HepG2 (cell line): ENCODE data around the gene FURIN. TPM values are rescaled to one million over a fixed set of nuclear protein-coding genes. Genes with fewer than 3 reads are reported as not detected.
A peak's percentile ranks its signal among the peaks of the same experiment; 100 is the strongest.

Source experiments
- DNMT3B ChIP-seq: conservative IDR thresholded peaks from 2 replicates; pipeline ENCODE4 v1.6.1; 2016; ENCODE audit warnings: missing biosample characterization, control low read depth
- GABPA ChIP-seq, 2 experiments: IDR thresholded peaks; 2 replicates each; pipeline ENCODE4 v1.6.1; 2011 to 2016; ENCODE audit warnings: low read depth in 2 of 2, low read length in 1 of 2, missing biosample characterization in 1 of 2, missing genetic modification characterization in 1 of 2
- HNRNPLL ChIP-seq: fragments of 200-400 bp; formaldehyde crosslinking; IDR thresholded peaks from 2 replicates; pipeline ENCODE4 v1.6.1; 2017; ENCODE audit warnings: mild to moderate bottlenecking, low read depth, low read length; ENCODE audit not compliant: poor library complexity, severe bottlenecking
- JUND ChIP-seq: sonication (generic); formaldehyde crosslinking; IDR thresholded peaks from 2 replicates; pipeline ENCODE4 v1.8.0; 2022; ENCODE audit warnings: mild to moderate bottlenecking, missing genetic modification reagents
- MATR3 ChIP-seq: sonication (generic); formaldehyde crosslinking; IDR thresholded peaks from 2 replicates; pipeline ENCODE4 v1.4.0; 2020; ENCODE audit warnings: missing genetic modification reagents
- NCOR1 ChIP-seq: fragments of 200-600 bp; sonication (generic); IDR thresholded peaks from 2 replicates; pipeline ENCODE4 v1.7.0; 2017; ENCODE audit warnings: antibody characterized with exemption, low read length, borderline replicate concordance
- NONO ChIP-seq, 2 experiments: fragments of 450-650 bp in 1 of 2; sonication (generic) in 1 of 2; formaldehyde crosslinking in 1 of 2; IDR thresholded peaks in 1 of 2; conservative IDR thresholded peaks in 1 of 2; 2 replicates each; pipeline versions ENCODE4 v1.6.1 to v1.8.0; 2017 to 2022; ENCODE audit warnings: mild to moderate bottlenecking in 1 of 2, missing genetic modification reagents in 1 of 2, moderate library complexity in 1 of 2
- TMF1 ChIP-seq: sonication (generic); formaldehyde crosslinking; IDR thresholded peaks from 2 replicates; pipeline ENCODE4 v1.8.1; 2022; ENCODE audit warnings: low read depth, missing genetic modification reagents
- ZBTB7B ChIP-seq: sonication (generic); formaldehyde crosslinking; IDR thresholded peaks from 2 replicates; pipeline ENCODE4 v1.4.0; 2020; ENCODE audit warnings: missing genetic modification reagents
- ZNF101 ChIP-seq: sonication (generic); formaldehyde crosslinking; IDR thresholded peaks from 2 replicates; pipeline ENCODE4 v1.4.0; 2020; ENCODE audit warnings: mild to moderate bottlenecking, low read depth, missing genetic modification reagents, borderline replicate concordance
- ZNF30 ChIP-seq: sonication (generic); formaldehyde crosslinking; IDR thresholded peaks from 2 replicates; pipeline ENCODE4 v1.5.0; 2020; ENCODE audit warnings: mild to moderate bottlenecking, missing genetic modification reagents
- ZNF510 ChIP-seq: sonication (generic); formaldehyde crosslinking; IDR thresholded peaks from 2 replicates; pipeline ENCODE4 v1.4.0; 2020; ENCODE audit warnings: low read depth, mild to moderate bottlenecking, missing genetic modification reagents
- ZNF644 ChIP-seq: IDR thresholded peaks from 2 replicates; pipeline ENCODE4 v1.6.1; 2016; ENCODE audit warnings: low read depth
- ZNF703 ChIP-seq: sonication (generic); formaldehyde crosslinking; IDR thresholded peaks from 2 replicates; pipeline ENCODE4 v1.5.1; 2020; ENCODE audit warnings: missing genetic modification reagents, mild to moderate bottlenecking, moderate library complexity, borderline replicate concordance
- ZNF773 ChIP-seq: sonication (generic); formaldehyde crosslinking; IDR thresholded peaks from 2 replicates; pipeline ENCODE4 v1.4.0; 2020; ENCODE audit warnings: missing genetic modification reagents, borderline replicate concordance
- polyA plus RNA-seq, 8 experiments: library from polyadenylated mRNA; depleted of rRNA in 3 of 8; stranded (reverse) in 7 of 8; unstranded in 1 of 8; fragments of >200 nt; fragmentation: Illumina TruSeq in 4 of 8; extraction: Trizol in 4 of 8; gene quantifications; 2 replicates each; pipeline versions ENCODE4 v1.2.1 to v1.2.3, GENCODE V29; 2011 to 2016; ENCODE audit warnings: low read depth in 4 of 8, missing spikeins in 1 of 8, mixed read lengths in 1 of 8; ENCODE audit not compliant: insufficient read depth in 1 of 8
- total RNA-seq, 5 experiments: library from RNA; depleted of rRNA; stranded (reverse); fragments of >200 nt; fragmentation: Illumina TruSeq; extraction: Trizol; gene quantifications; 2 replicates each; pipeline ENCODE4 v1.2.3, GENCODE V29; 2016; ENCODE audit warnings: low read depth in 1 of 5
- TF ChIP-seq, protein P1 (sequence below): sonication (generic); formaldehyde crosslinking; IDR thresholded peaks from 2 replicates; pipeline ENCODE4 v1.8.1; 2023; ENCODE audit warnings: mild to moderate bottlenecking, moderate library complexity, missing genetic modification reagents
- TF ChIP-seq, protein P2 (sequence below): sonication (generic); formaldehyde crosslinking; IDR thresholded peaks from 2 replicates; pipeline ENCODE4 v1.8.0; 2022; ENCODE audit warnings: mild to moderate bottlenecking, missing genetic modification reagents; ENCODE audit not compliant: insufficient replicate concordance
- TF ChIP-seq, protein P3 (sequence below): sonication (generic); formaldehyde crosslinking; conservative IDR thresholded peaks from 2 replicates; pipeline ENCODE4 v1.8.0; 2022; ENCODE audit warnings: missing genetic modification reagents
- TF ChIP-seq, protein P4 (sequence below): IDR thresholded peaks from 2 replicates; pipeline ENCODE4 v1.6.1; 2018; ENCODE audit warnings: missing genetic modification reagents, mild to moderate bottlenecking, missing compliant biosample characterization
- TF ChIP-seq, protein P5 (sequence below): sonication (generic); formaldehyde crosslinking; IDR thresholded peaks from 2 replicates; pipeline ENCODE4 v1.8.0; 2022; ENCODE audit warnings: low read depth, missing genetic modification reagents

Gene FURIN
- total and polyA plus RNA-seq, 2 of the 13 experiments (the other 11 are each of a cell fraction or from before 2014, with no cell fraction given): 15.2 to 17.4 TPM

DNA sequence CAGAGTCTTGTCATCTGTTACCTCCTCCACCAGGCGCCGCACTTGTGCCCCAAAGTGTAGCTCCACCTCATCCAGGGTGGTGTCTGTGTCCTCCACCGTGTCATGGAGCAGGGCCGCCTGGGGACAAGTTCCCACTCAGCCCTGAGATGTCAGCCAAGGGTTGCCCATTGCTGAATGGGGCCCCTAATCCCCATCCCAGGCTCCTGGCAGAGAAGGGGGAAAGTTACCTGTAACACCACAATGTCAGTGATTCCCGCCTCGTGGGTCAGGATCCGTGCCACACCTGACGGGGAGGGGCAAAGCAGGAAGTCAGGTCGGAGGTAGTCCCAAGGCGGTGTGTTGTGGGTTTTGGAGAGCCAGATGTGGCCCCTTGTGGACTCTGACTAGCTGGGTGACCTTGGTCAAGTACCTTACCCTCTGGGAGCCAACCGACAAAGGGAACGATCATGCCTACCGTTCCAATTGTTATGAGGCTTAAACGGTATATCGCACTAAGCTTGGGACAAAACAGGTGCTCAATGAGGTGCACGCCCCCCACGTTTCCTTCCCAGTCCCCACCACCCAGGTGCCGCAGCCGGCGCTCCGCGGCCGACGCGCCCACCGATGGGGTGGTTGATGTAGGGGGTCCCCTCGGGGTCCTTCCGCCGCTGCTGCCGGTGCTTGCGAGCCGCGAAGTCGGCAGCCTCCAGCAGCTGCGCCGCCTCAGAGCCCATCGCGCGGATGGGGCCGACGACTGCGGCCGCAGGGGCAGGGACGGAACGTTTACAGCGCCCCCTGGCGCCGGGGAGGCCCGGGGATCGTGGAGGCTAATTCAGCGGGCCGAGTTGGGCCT lies 63.7 kb downstream of the FURIN start, which contains the start of gene HDDC3 (continued):
- TF ChIP-seq, protein P1, sequence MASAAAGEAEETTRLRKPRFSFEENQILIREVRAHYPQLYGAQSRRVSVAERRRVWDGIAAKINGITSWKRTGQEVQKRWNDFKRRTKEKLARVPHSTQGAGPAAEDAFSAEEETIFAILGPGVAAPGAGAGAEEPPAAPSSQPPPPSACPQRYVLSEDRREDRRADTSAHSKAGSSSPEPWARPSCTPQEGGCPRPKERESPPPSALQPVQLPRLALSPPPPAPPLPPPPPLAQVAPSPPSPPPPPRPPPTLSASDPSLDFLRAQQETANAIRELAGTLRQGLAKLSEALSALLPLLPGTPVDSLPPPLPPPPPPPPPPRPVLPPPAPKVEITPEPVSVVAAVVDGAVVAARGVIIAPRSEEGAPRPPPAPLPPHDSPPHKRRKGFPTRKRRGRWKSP: peak; percentile 56; the same call in 1 of the 2 replicates
- TF ChIP-seq MATR3 (CRISPR knock-in tag) (no peak), ZNF510 (CRISPR knock-in tag) (no peak; the same call in 1 of the 2 replicates), ZNF644 (CRISPR knock-in tag) (no peak; the same call in 1 of the 2 replicates), GABPA (IDR thresholded peaks at IDR 0.05; ENCODE audit: low read depth, low read length) (peak; percentile 38), GABPA (CRISPR knock-in tag; IDR thresholded peaks at IDR 0.05; ENCODE audit: low read depth) (peak; percentile 29), ZNF703 (CRISPR knock-in tag) (no peak), JUND (no peak), ZNF773 (CRISPR knock-in tag) (no peak), NCOR1 (no peak), TMF1 (peak; percentile 81; the same call in 1 of the 2 replicates), ZBTB7B (peak; percentile 89; the same call in 1 of the 2 replicates), NONO (IDR thresholded peaks at IDR 0.05) (no peak), NONO (CRISPR knock-in tag; conservative IDR thresholded peaks at IDR 0.05) (peak; percentile 72), HNRNPLL (peak; percentile 89), ZNF30 (CRISPR knock-in tag) (no peak), ZNF101 (CRISPR knock-in tag) (no peak), DNMT3B (CRISPR knock-in tag) (no peak)
- TF ChIP-seq, protein P2, sequence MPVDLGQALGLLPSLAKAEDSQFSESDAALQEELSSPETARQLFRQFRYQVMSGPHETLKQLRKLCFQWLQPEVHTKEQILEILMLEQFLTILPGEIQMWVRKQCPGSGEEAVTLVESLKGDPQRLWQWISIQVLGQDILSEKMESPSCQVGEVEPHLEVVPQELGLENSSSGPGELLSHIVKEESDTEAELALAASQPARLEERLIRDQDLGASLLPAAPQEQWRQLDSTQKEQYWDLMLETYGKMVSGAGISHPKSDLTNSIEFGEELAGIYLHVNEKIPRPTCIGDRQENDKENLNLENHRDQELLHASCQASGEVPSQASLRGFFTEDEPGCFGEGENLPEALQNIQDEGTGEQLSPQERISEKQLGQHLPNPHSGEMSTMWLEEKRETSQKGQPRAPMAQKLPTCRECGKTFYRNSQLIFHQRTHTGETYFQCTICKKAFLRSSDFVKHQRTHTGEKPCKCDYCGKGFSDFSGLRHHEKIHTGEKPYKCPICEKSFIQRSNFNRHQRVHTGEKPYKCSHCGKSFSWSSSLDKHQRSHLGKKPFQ (CRISPR knock-in tag): peak; percentile 58
- TF ChIP-seq, protein P3, sequence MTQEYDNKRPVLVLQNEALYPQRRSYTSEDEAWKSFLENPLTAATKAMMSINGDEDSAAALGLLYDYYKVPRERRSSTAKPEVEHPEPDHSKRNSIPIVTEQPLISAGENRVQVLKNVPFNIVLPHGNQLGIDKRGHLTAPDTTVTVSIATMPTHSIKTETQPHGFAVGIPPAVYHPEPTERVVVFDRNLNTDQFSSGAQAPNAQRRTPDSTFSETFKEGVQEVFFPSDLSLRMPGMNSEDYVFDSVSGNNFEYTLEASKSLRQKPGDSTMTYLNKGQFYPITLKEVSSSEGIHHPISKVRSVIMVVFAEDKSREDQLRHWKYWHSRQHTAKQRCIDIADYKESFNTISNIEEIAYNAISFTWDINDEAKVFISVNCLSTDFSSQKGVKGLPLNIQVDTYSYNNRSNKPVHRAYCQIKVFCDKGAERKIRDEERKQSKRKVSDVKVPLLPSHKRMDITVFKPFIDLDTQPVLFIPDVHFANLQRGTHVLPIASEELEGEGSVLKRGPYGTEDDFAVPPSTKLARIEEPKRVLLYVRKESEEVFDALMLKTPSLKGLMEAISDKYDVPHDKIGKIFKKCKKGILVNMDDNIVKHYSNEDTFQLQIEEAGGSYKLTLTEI: no peak
- TF ChIP-seq, protein P4, sequence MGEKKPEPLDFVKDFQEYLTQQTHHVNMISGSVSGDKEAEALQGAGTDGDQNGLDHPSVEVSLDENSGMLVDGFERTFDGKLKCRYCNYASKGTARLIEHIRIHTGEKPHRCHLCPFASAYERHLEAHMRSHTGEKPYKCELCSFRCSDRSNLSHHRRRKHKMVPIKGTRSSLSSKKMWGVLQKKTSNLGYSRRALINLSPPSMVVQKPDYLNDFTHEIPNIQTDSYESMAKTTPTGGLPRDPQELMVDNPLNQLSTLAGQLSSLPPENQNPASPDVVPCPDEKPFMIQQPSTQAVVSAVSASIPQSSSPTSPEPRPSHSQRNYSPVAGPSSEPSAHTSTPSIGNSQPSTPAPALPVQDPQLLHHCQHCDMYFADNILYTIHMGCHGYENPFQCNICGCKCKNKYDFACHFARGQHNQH (CRISPR knock-in tag): peak; percentile 31; the same call in 1 of the 2 replicates
- TF ChIP-seq, protein P5, sequence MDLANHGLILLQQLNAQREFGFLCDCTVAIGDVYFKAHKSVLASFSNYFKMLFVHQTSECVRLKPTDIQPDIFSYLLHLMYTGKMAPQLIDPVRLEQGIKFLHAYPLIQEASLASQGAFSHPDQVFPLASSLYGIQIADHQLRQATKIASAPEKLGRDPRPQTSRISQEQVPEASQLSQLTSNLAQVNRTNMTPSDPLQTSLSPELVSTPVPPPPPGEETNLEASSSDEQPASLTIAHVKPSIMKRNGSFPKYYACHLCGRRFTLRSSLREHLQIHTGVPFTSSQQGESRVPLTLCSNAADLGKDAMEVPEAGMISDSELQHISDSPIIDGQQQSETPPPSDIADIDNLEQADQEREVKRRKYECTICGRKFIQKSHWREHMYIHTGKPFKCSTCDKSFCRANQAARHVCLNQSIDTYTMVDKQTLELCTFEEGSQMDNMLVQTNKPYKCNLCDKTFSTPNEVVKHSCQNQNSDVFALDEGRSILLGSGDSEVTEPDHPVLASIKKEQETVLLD (CRISPR knock-in tag): no peak
